ENCODE measurements around the gene SSR1.

SSR1 gene

GRCh38 chr6:7300926-7301325 lies 12.1 kb downstream of the SSR1 start:
- Histone ChIP-seq H3K9me3 (ENCODE audit: control insufficient read depth, low read length) (no peaks in the 10 kb centered on the region), H3K79me1 (replicated peaks; ENCODE audit: low read length, poor library complexity, severe bottlenecking) (peaks cover 27% of the 10 kb centered on the region), H2BK12ac (ENCODE audit: low read length in 2 of 2) (no peak overlapping the region), H3K4ac (ENCODE audit: low read depth in 1 of 2, low read length in 2 of 2) (no peak overlapping the region), H2AFZ (ENCODE audit: low read depth, low read length) (no peak overlapping the region), H3K27me3 (ENCODE audit: control insufficient read depth in 1 of 2, insufficient read depth in 1 of 2, low read length in 2 of 2) (no peaks in the 10 kb centered on the region), H3K36me3 (ENCODE audit: control insufficient read depth in 1 of 2, insufficient read depth in 2 of 2, low read depth in 1 of 2, low read length in 2 of 2) (peaks cover 33 to 97% of the 10 kb centered on the region in 2 experiments), H3K9ac (ENCODE audit: low read length) (no peak overlapping the region), H3K4me2 (ENCODE audit: low read length, poor library complexity, severe bottlenecking) (no peak overlapping the region), H3K18ac (ENCODE audit: low read depth in 1 of 2, low read length in 2 of 2) (no peak overlapping the region), H3K4me3 (ENCODE audit: insufficient read depth in 1 of 2, low read depth in 1 of 2, low read length in 2 of 2) (no peak overlapping the region), H2AK5ac (ENCODE audit: low read length, severe bottlenecking) (no peak overlapping the region), H2BK5ac (ENCODE audit: low read depth, low read length, poor library complexity, severe bottlenecking) (no peak overlapping the region), H3K27ac (ENCODE audit: low read length, poor library complexity, severe bottlenecking) (no peak overlapping the region), H2BK120ac (ENCODE audit: low read depth, low read length) (no peak overlapping the region), H4K91ac (ENCODE audit: low read length) (no peak overlapping the region), H3K4me1 (ENCODE audit: control insufficient read depth, insufficient read depth, low read depth, low read length) (no peaks in the 10 kb centered on the region), H2BK15ac (ENCODE audit: low read depth, poor library complexity, severe bottlenecking) (no peak overlapping the region), H4K8ac (ENCODE audit: low read length) (no peak overlapping the region), H3K23ac (ENCODE audit: low read length in 2 of 2) (no peak overlapping the region), H3K14ac (ENCODE audit: low read length in 2 of 2) (no peak overlapping the region)
- DNase-seq, result no peak
- WGBS, result 92% methylated on average over 5 of the region's 5 CpGs

- Histone ChIP-seq H3K79me1 (replicated peaks; ENCODE audit: low read length, poor library complexity, severe bottlenecking) (peaks cover 26% of the 10 kb centered on the region), H3K9me3 (ENCODE audit: control insufficient read depth, low read length) (no peaks in the 10 kb centered on the region), H2BK5ac (ENCODE audit: low read depth, low read length, poor library complexity, severe bottlenecking) (no peak overlapping the region), H2BK15ac (ENCODE audit: low read depth, poor library complexity, severe bottlenecking) (no peak overlapping the region), H3K23ac (ENCODE audit: low read length in 2 of 2) (no peak overlapping the region), H3K27me3 (ENCODE audit: control insufficient read depth in 1 of 2, insufficient read depth in 1 of 2, low read length in 2 of 2) (no peaks in the 10 kb centered on the region), H3K36me3 (ENCODE audit: control insufficient read depth in 1 of 2, insufficient read depth in 2 of 2, low read depth in 1 of 2, low read length in 2 of 2) (peaks cover 39 to 96% of the 10 kb centered on the region in 2 experiments), H2AFZ (ENCODE audit: low read depth, low read length) (no peak overlapping the region), H4K91ac (ENCODE audit: low read length) (no peak overlapping the region), H2BK120ac (ENCODE audit: low read depth, low read length) (no peak overlapping the region), H3K9ac (ENCODE audit: low read length) (no peak overlapping the region), H3K4me1 (ENCODE audit: control insufficient read depth, insufficient read depth, low read depth, low read length) (no peaks in the 10 kb centered on the region), H3K14ac (ENCODE audit: low read length in 2 of 2) (no peak overlapping the region), H3K18ac (ENCODE audit: low read depth in 1 of 2, low read length in 2 of 2) (no peak overlapping the region), H3K27ac (ENCODE audit: low read length, poor library complexity, severe bottlenecking) (no peak overlapping the region), H4K8ac (ENCODE audit: low read length) (no peak overlapping the region), H2AK5ac (ENCODE audit: low read length, severe bottlenecking) (no peak overlapping the region), H2BK12ac (ENCODE audit: low read length in 2 of 2) (no peak overlapping the region), H3K4me2 (ENCODE audit: low read length, poor library complexity, severe bottlenecking) (no peak overlapping the region), H3K4me3 (ENCODE audit: insufficient read depth in 1 of 2, low read depth in 1 of 2, low read length in 2 of 2) (no peak overlapping the region), H3K4ac (ENCODE audit: low read depth in 1 of 2, low read length in 2 of 2) (no peak overlapping the region)
- DNase-seq, result no peak
- no CpG with 5 or more reads among the region's 1 CpG for WGBS
These were observed 14.9 kb downstream of the SSR1 start for GRCh38 chr6:7298113-7298512.

GRCh38 chr6:7296602-7297001 lies 16.4 kb downstream of the SSR1 start:
- 94% methylated on average over 1 of the region's 2 CpGs for WGBS
- no peak overlapping the region for H4K91ac ChIP-seq (ENCODE audit: low read length)
- H3K9ac ChIP-seq (ENCODE audit: low read length), result peak overlapping the region; percentile 38
- H3K4ac ChIP-seq (ENCODE audit: low read depth in 1 of 2, low read length in 2 of 2), result no peak overlapping the region
- H2AK5ac ChIP-seq (ENCODE audit: low read length, severe bottlenecking), result no peak overlapping the region
- H3K27me3 ChIP-seq (ENCODE audit: control insufficient read depth in 1 of 2, insufficient read depth in 1 of 2, low read length in 2 of 2), result no peaks in the 10 kb centered on the region
- no peaks in the 10 kb centered on the region for H3K9me3 ChIP-seq (ENCODE audit: control insufficient read depth, low read length)
- H3K27ac ChIP-seq (ENCODE audit: low read length, poor library complexity, severe bottlenecking), result no peak overlapping the region
- H3K79me1 ChIP-seq (replicated peaks; ENCODE audit: low read length, poor library complexity, severe bottlenecking), result peaks cover 30% of the 10 kb centered on the region
- no peak overlapping the region for H3K14ac ChIP-seq (ENCODE audit: low read length in 2 of 2)
- H3K4me1 ChIP-seq (ENCODE audit: control insufficient read depth, insufficient read depth, low read depth, low read length), result no peaks in the 10 kb centered on the region
- no peak overlapping the region for H2AFZ ChIP-seq (ENCODE audit: low read depth, low read length)
- no peak overlapping the region for H2BK15ac ChIP-seq (ENCODE audit: low read depth, poor library complexity, severe bottlenecking)
- no peak overlapping the region for H3K4me2 ChIP-seq (ENCODE audit: low read length, poor library complexity, severe bottlenecking)
- no peak overlapping the region for H2BK5ac ChIP-seq (ENCODE audit: low read depth, low read length, poor library complexity, severe bottlenecking)
- peaks cover 36 to 95% of the 10 kb centered on the region in 2 experiments for H3K36me3 ChIP-seq (ENCODE audit: control insufficient read depth in 1 of 2, insufficient read depth in 2 of 2, low read depth in 1 of 2, low read length in 2 of 2)
- no peak for DNase-seq
- no peak overlapping the region for H4K8ac ChIP-seq (ENCODE audit: low read length)
- H2BK120ac ChIP-seq (ENCODE audit: low read depth, low read length), result no peak overlapping the region
- no peak overlapping the region for H2BK12ac ChIP-seq (ENCODE audit: low read length in 2 of 2)
- H3K23ac ChIP-seq (ENCODE audit: low read length in 2 of 2), result no peak overlapping the region
- H3K18ac ChIP-seq (ENCODE audit: low read depth in 1 of 2, low read length in 2 of 2), result no peak overlapping the region
- no peak overlapping the region for H3K4me3 ChIP-seq (ENCODE audit: insufficient read depth in 1 of 2, low read depth in 1 of 2, low read length in 2 of 2)

GRCh38 chr6:7295916-7296315 lies 17.1 kb downstream of the SSR1 start:
- Histone ChIP-seq H3K4me1 (ENCODE audit: control insufficient read depth, insufficient read depth, low read depth, low read length) (no peaks in the 10 kb centered on the region), H3K14ac (ENCODE audit: low read length in 2 of 2) (no peak overlapping the region)

More at GRCh38 chr6:7295916-7296315, 17.1 kb downstream of the SSR1 start:
- H3K23ac ChIP-seq (ENCODE audit: low read length in 2 of 2), result no peak overlapping the region
- H3K27ac ChIP-seq (ENCODE audit: low read length, poor library complexity, severe bottlenecking), result no peak overlapping the region
- H2AFZ ChIP-seq (ENCODE audit: low read depth, low read length), result no peak overlapping the region
- H2BK5ac ChIP-seq (ENCODE audit: low read depth, low read length, poor library complexity, severe bottlenecking), result no peak overlapping the region
- H3K27me3 ChIP-seq (ENCODE audit: control insufficient read depth in 1 of 2, insufficient read depth in 1 of 2, low read length in 2 of 2), result no peaks in the 10 kb centered on the region
- H3K4me3 ChIP-seq (ENCODE audit: insufficient read depth in 1 of 2, low read depth in 1 of 2, low read length in 2 of 2), result no peak overlapping the region
- H3K79me1 ChIP-seq (replicated peaks; ENCODE audit: low read length, poor library complexity, severe bottlenecking), result peaks cover 24% of the 10 kb centered on the region
- H2BK15ac ChIP-seq (ENCODE audit: low read depth, poor library complexity, severe bottlenecking), result no peak overlapping the region
- no peak overlapping the region for H3K18ac ChIP-seq (ENCODE audit: low read depth in 1 of 2, low read length in 2 of 2)
- H2BK12ac ChIP-seq (ENCODE audit: low read length in 2 of 2), result no peak overlapping the region
- WGBS, result 93% methylated on average over 2 of the region's 3 CpGs
- no peak overlapping the region for H3K4ac ChIP-seq (ENCODE audit: low read depth in 1 of 2, low read length in 2 of 2)
- H4K8ac ChIP-seq (ENCODE audit: low read length), result no peak overlapping the region
- H3K36me3 ChIP-seq (ENCODE audit: control insufficient read depth in 1 of 2, insufficient read depth in 2 of 2, low read depth in 1 of 2, low read length in 2 of 2), result peaks cover 36 to 95% of the 10 kb centered on the region in 2 experiments
- H3K9me3 ChIP-seq (ENCODE audit: control insufficient read depth, low read length), result no peaks in the 10 kb centered on the region
- DNase-seq, result no peak
- peak overlapping the region; percentile 38 for H3K9ac ChIP-seq (ENCODE audit: low read length)
- no peak overlapping the region for H2AK5ac ChIP-seq (ENCODE audit: low read length, severe bottlenecking)
- H4K91ac ChIP-seq (ENCODE audit: low read length), result no peak overlapping the region
- no peak overlapping the region for H2BK120ac ChIP-seq (ENCODE audit: low read depth, low read length)
- no peak overlapping the region for H3K4me2 ChIP-seq (ENCODE audit: low read length, poor library complexity, severe bottlenecking)

Measured in mesenchymal stem cell (in vitro differentiated cells and primary cell).